MCF 10A (cell line): ENCODE results near the gene LMNA. TPM values are rescaled to one million over a fixed set of nuclear protein-coding genes. Genes with fewer than 3 reads are reported as not detected.

Source experiments
- BruUV-seq: library from RNA; stranded (reverse); fragments of 400-500 nt; replicated peaks from 2 replicates; lab custom pipeline; 2021; lab: Mats Ljungman, UMichigan
- CTCF ChIA-PET: fragments of 300-600 bp; sonication (Branson Sonifier 250); formaldehyde crosslinking; extraction: SDS; loops from one replicate; lab custom pipeline; 2021; ENCODE audit warnings: antibody characterized with exemption, inconsistent platforms; lab: Yijun Ruan, JAX
- POLR2A ChIA-PET: fragments of 300-600, 350-650 bp; sonication (Branson Sonifier 250); formaldehyde crosslinking; extraction: SDS; loops from one replicate; lab custom pipeline; 2020; ENCODE audit warnings: antibody characterized with exemption, inconsistent platforms; lab: Yijun Ruan, JAX
- DNase-seq: peaks from one replicate; pipeline ENCODE4 v3.0.0-alpha.2; 2018; ENCODE audit not compliant: unreplicated experiment
- H3K27ac Mint-ChIP-seq: one replicate; pipeline ENCODE4 v1.8.0; 2022; ENCODE audit warnings: mild to moderate bottlenecking, low read depth, mixed read lengths; ENCODE audit not compliant: unreplicated experiment
- H3K27me3 Mint-ChIP-seq: one replicate; pipeline ENCODE4 v1.8.0; 2022; ENCODE audit warnings: mixed read lengths; ENCODE audit not compliant: insufficient read depth, unreplicated experiment
- H3K36me3 Mint-ChIP-seq: one replicate; pipeline ENCODE4 v1.8.0; 2022; ENCODE audit warnings: mild to moderate bottlenecking, moderate library complexity, mixed read lengths; ENCODE audit not compliant: insufficient read depth, unreplicated experiment
- H3K4me1 Mint-ChIP-seq: one replicate; pipeline ENCODE4 v1.8.0; 2022; ENCODE audit warnings: mixed read lengths; ENCODE audit not compliant: insufficient read depth, unreplicated experiment
- H3K4me3 Mint-ChIP-seq: one replicate; pipeline ENCODE4 v1.8.0; 2022; ENCODE audit warnings: mild to moderate bottlenecking, moderate library complexity, mixed read lengths; ENCODE audit not compliant: unreplicated experiment
- H3K9me3 Mint-ChIP-seq: one replicate; pipeline ENCODE4 v1.8.0; 2022; ENCODE audit warnings: mixed read lengths; ENCODE audit not compliant: unreplicated experiment
- CTCF ChIP-seq: fragments of 200-600 bp; IDR thresholded peaks from one replicate; pipeline ENCODE4 v1.8.0; 2022; ENCODE audit warnings: antibody characterized with exemption, mild to moderate bottlenecking; ENCODE audit not compliant: unreplicated experiment
- intact Hi-C: fragments of 100-400 bp; cut with micrococcal nuclease; formaldehyde crosslinking; loops from 2 replicates; pipeline ENCODE4 v1.14.1; 2022
- total RNA-seq: library from RNA; stranded (reverse); gene quantifications from 2 replicates; pipeline ENCODE4 v1.2.3, GENCODE V29; 2022

The LMNA gene
- total RNA-seq, 1 experiment from 2014 or later = 716 TPM

GRCh38 chr1:156165083-156165482 lies 50.6 kb downstream of the LMNA start:
- BruUV-seq = no TSS peak
- no peaks in the 10 kb centered on the region for H3K36me3 Mint-ChIP-seq
- H3K27me3 Mint-ChIP-seq = peaks cover 18% of the 10 kb centered on the region
- CTCF ChIA-PET = interaction anchor here (0.6 to 3.9 kb wide), 8 partner anchors 14 to 75 kb away, joined by 3 to 22 read pairs (median 4); no protein-coding TSS in a partner anchor
- H3K27ac Mint-ChIP-seq = no peak overlapping the region
- POLR2A ChIA-PET = interaction anchor here (0.8 to 1.8 kb wide), 5 partner anchors 11 to 29 kb away, joined by 3 to 5 read pairs (median 3); partner anchors contain the start of gene SLC25A44
- H3K4me1 Mint-ChIP-seq = peaks cover under 1% of the 10 kb centered on the region
- no peak for DNase-seq
- no peaks in the 10 kb centered on the region for H3K9me3 Mint-ChIP-seq
- no peak for TF ChIP-seq CTCF
- no peak overlapping the region for H3K4me3 Mint-ChIP-seq
- intact Hi-C loops = no loop called here

- no peak for TF ChIP-seq CTCF
- POLR2A ChIA-PET = no interaction called here
- intact Hi-C loops = no loop called here
- no TSS peak for BruUV-seq
- Mint-ChIP-seq H3K27ac (no peak overlapping the region), H3K4me3 (no peak overlapping the region), H3K4me1 (no peaks in the 10 kb centered on the region), H3K9me3 (no peaks in the 10 kb centered on the region), H3K27me3 (peaks cover 18% of the 10 kb centered on the region), H3K36me3 (no peaks in the 10 kb centered on the region)
- CTCF ChIA-PET = interaction anchor here (0.7 kb wide), 1 partner anchor 95 kb away, joined by 3 read pairs; no protein-coding TSS in a partner anchor
- DNase-seq = no peak
Measured at GRCh38 chr1:156167536-156167935, 53.0 kb downstream of the LMNA start.

- no TSS peak for BruUV-seq
- H3K27ac Mint-ChIP-seq = no peak overlapping the region
- CTCF ChIA-PET = interaction anchor here (0.5 to 1.9 kb wide), 9 partner anchors 24 to 1693 kb away, joined by 3 to 12 read pairs (median 3); no protein-coding TSS in a partner anchor
Measured at GRCh38 chr1:156172696-156173470, 58.4 kb downstream of the LMNA start.

More at GRCh38 chr1:156172696-156173470, 58.4 kb downstream of the LMNA start:
- no peak for DNase-seq
- no peak overlapping the region for H3K4me3 Mint-ChIP-seq
- intact Hi-C loops = no loop called here
- no peaks in the 10 kb centered on the region for H3K4me1 Mint-ChIP-seq
- H3K9me3 Mint-ChIP-seq = no peaks in the 10 kb centered on the region
- POLR2A ChIA-PET = interaction anchor here (0.6 to 1.6 kb wide), 5 partner anchors 20 to 349 kb away, joined by 3 to 4 read pairs (median 4); partner anchors contain the start of gene SLC25A44
- TF ChIP-seq CTCF = no peak
- H3K36me3 Mint-ChIP-seq = peaks cover 5% of the 10 kb centered on the region
- peaks cover 30% of the 10 kb centered on the region for H3K27me3 Mint-ChIP-seq
